HepG2 (cell line): ENCODE measurements around the gene RPL18.

ENCODE experiments used
- CTCF ChIP-seq: sonication (generic); formaldehyde crosslinking; IDR thresholded peaks from 2 replicates; pipeline ENCODE4 v1.5.0; 2020; ENCODE audit warnings: mild to moderate bottlenecking, missing genetic modification reagents, moderate library complexity
- FOXK2 ChIP-seq: fragments of 450-650 bp; IDR thresholded peaks from 2 replicates; pipeline ENCODE4 v1.6.1; 2016
- MLX ChIP-seq: IDR thresholded peaks from 2 replicates; pipeline ENCODE4 v1.6.1; 2016
- USF2 ChIP-seq, 2 experiments: sonication (generic) in 1 of 2; formaldehyde crosslinking in 1 of 2; IDR thresholded peaks; 2 replicates each; pipeline versions ENCODE4 v1.5.1 to v1.6.1; 2011 to 2020; ENCODE audit warnings: borderline replicate concordance in 1 of 2, low read depth in 1 of 2, low read length in 1 of 2, mild to moderate bottlenecking in 1 of 2, missing genetic modification reagents in 1 of 2, moderate library complexity in 1 of 2

GRCh38 chr19:48624067-48624594 lies 5.2 kb upstream of the RPL18 start:
- TF ChIP-seq USF2 (IDR thresholded peaks at IDR 0.05; ENCODE audit: low read depth, low read length) (no peak), USF2 (CRISPR knock-in tag; IDR thresholded peaks at IDR 0.05; ENCODE audit: borderline replicate concordance) (no peak), FOXK2 (no peak), CTCF (CRISPR knock-in tag) (no peak), MLX (no peak)
